Esophagus squamous epithelium (tissue), 5 donors: ENCODE results near the gene PRR19. TPM values are rescaled to one million over a fixed set of nuclear protein-coding genes. Genes with fewer than 3 reads are reported as not detected.

Source experiments
- DNase-seq: peaks from one replicate; lab custom pipeline; 2025; lab: John Stamatoyannopoulos, UW
- H3K27ac ChIP-seq, 4 donors: fragments of 200-600 bp; sonication (generic); one replicate each; pipeline ENCODE4 v1.5.1; 2016 to 2019; ENCODE audit warnings: mild to moderate bottlenecking in 1 of 4
- H3K27me3 ChIP-seq, 4 donors: fragments of 200-600 bp; sonication (generic); 1 replicate in 3 of 4; 2 replicates in 1 of 4; pipeline versions ENCODE4 v1.5.1 to v1.6.0; 2017 to 2021; ENCODE audit warnings: antibody characterized with exemption in 1 of 4
- H3K36me3 ChIP-seq, 3 donors: fragments of 200-600 bp; sonication (generic); one replicate each; pipeline ENCODE4 v1.5.1; 2016 to 2019
- H3K4me1 ChIP-seq, 3 donors: fragments of 200-600 bp; sonication (generic); one replicate each; pipeline ENCODE4 v1.5.1; 2017 to 2019
- H3K4me3 ChIP-seq, 4 donors: fragments of 200-600 bp; sonication (generic); 1 replicate in 3 of 4; 2 replicates in 1 of 4; pipeline ENCODE4 v1.5.1; 2016 to 2019; ENCODE audit warnings: mild to moderate bottlenecking in 2 of 4, moderate library complexity in 1 of 4
- H3K9me3 ChIP-seq, 3 donors: fragments of 200-600 bp; sonication (generic); one replicate each; pipeline ENCODE4 v1.5.1; 2016 to 2019
- POLR2A ChIP-seq, 4 donors: fragments of 450-650 bp; IDR thresholded peaks; one replicate each; pipeline ENCODE4 v1.6.1; 2017; ENCODE audit warnings: antibody characterized with exemption in 4 of 4, mild to moderate bottlenecking in 4 of 4, moderate library complexity in 3 of 4
- WGBS, 2 donors: methylation state at CpG; one replicate each; pipeline ENCODE4 v1.1.5; 2018; 5-methylcytosine and 5-hydroxymethylcytosine counted together
- intact Hi-C: fragments of 100-400 bp; cut with DNase I; formaldehyde crosslinking; loops from one replicate; pipeline ENCODE4 v1.15.0; 2022
- total RNA-seq, 4 donors: library from RNA; depleted of rRNA; stranded (reverse); fragments of >200 nt; gene quantifications; one replicate each; pipeline ENCODE4 v1.1.0, GENCODE V29; 2016
- TF ChIP-seq, protein P1 (sequence below), 6 experiments: fragments of 450-650 bp in 4 of 6; fragments of 200-600 bp in 2 of 6; sonication (generic) in 2 of 6; IDR thresholded peaks; one replicate each; pipeline ENCODE4 v1.5.1; 2016 to 2019; ENCODE audit warnings: antibody characterized with exemption in 6 of 6, mild to moderate bottlenecking in 4 of 6, moderate library complexity in 4 of 6
- donor health status: DM: yes; HTN: yes; CAD: no.

Gene PRR19
- total RNA-seq, 4 donors from 2014 or later = 0.75 to 1.0 (median 0.82) TPM

DNA sequence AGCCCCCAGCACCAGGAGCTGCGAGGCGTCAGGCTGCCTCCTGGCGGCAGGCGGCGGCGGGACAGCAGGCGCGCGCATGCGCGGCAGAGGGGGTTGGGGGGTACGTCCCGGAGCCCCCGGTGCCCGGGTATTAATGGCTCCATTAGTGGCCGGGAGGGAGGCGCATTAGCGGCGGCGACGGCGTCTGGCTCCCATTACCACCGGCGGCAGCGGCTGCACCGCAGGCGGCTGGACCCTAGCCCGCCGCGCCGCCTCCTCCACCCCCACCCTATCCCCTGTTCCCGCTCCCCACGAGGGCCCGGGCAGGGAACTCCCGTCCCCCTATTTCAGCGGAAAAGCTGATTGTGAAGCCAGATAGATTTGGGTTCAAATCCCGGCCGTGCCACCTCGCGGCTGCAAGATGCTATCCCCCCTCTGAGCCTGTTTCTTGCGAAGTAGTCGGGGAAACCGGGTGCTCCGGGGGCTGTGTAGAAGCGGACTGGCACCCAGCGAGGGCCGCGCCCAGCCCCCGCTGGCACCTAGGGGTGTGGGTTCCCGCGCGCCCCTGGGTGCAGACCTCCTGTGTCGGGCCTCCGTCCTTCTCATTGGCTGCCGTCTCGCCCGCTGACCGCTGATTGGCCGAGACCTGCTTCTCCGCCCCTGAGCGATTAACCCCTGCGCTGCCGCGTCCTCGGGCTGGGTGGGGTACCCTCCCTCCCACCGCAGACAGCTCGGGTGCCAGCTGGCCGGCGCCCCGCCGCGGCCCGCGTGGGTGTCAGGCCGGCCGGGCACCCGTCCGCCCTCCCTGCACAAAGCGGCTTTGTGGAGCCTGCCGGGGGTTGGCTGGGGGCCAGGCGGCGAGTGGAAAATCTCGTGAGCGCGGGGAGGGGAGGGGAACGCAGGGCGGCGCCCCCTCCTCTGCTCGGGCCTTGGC is 21.8 kb upstream of the PRR19 start:
- H3K4me1 ChIP-seq = peaks cover 75 to 92% (median 76%) of the 10 kb centered on the region in 3 donors
- intact Hi-C loops = no loop called here

DNA sequence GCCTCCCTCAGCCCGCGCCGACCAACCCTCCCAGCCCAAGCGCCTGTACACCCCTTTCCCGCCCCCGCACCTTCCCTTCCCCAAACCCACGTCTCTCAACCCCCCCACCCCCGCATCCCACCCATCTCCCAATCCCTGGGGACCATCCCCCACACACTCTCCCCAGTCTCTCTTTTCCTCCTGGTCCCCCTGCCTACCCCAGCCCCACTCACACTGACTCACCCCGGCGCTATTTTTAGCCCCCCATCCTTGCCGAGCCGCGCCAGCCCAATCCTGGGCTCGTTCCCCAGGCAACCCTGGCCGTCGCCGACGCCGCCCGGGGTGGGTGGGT is 21.2 kb upstream of the PRR19 start:
- peak overlapping the region; percentile 84 to 99 (median 96) for H3K27ac ChIP-seq
- peaks cover 77 to 92% (median 81%) of the 10 kb centered on the region in 3 donors for H3K4me1 ChIP-seq
- TF ChIP-seq, protein P1, sequence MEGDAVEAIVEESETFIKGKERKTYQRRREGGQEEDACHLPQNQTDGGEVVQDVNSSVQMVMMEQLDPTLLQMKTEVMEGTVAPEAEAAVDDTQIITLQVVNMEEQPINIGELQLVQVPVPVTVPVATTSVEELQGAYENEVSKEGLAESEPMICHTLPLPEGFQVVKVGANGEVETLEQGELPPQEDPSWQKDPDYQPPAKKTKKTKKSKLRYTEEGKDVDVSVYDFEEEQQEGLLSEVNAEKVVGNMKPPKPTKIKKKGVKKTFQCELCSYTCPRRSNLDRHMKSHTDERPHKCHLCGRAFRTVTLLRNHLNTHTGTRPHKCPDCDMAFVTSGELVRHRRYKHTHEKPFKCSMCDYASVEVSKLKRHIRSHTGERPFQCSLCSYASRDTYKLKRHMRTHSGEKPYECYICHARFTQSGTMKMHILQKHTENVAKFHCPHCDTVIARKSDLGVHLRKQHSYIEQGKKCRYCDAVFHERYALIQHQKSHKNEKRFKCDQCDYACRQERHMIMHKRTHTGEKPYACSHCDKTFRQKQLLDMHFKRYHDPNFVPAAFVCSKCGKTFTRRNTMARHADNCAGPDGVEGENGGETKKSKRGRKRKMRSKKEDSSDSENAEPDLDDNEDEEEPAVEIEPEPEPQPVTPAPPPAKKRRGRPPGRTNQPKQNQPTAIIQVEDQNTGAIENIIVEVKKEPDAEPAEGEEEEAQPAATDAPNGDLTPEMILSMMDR (IDR thresholded peaks at IDR 0.05) = no peak
- TF ChIP-seq POLR2A (IDR thresholded peaks at IDR 0.05) = no peak
- intact Hi-C loops = no loop called here
- WGBS, 2 donors = 0% methylated on average over 3 to 4 of the region's 20 CpGs
- H3K36me3 ChIP-seq = peaks cover 0 to 10% (median 0%) of the 10 kb centered on the region in 3 donors
- DNase-seq = no peak
- no peaks in the 10 kb centered on the region for H3K27me3 ChIP-seq
- H3K9me3 ChIP-seq = no peaks in the 10 kb centered on the region
- peak overlapping the region; percentile 34 to 96 (median 76) for H3K4me3 ChIP-seq

More for the DNA sequence above, 21.8 kb upstream of the PRR19 start:
- Histone ChIP-seq H3K4me3 (peak overlapping the region; percentile 34 to 96 (median 76)), H3K27ac (peak overlapping the region; percentile 84 to 99 (median 96)), H3K36me3 (peaks cover 0 to 17% (median 0%) of the 10 kb centered on the region in 3 donors), H3K9me3 (no peaks in the 10 kb centered on the region), H3K27me3 (no peaks in the 10 kb centered on the region)
- 0% methylated on average over 3 to 23 of the region's 89 CpGs for WGBS, 2 donors
- TF ChIP-seq, protein P1 (IDR thresholded peaks at IDR 0.05) = peak; percentile 87 to 96 (median 94)
- peak in 2 of 4 donors; percentile 8 to 36 for TF ChIP-seq POLR2A (IDR thresholded peaks at IDR 0.05)
- DNase-seq = no peak

DNA sequence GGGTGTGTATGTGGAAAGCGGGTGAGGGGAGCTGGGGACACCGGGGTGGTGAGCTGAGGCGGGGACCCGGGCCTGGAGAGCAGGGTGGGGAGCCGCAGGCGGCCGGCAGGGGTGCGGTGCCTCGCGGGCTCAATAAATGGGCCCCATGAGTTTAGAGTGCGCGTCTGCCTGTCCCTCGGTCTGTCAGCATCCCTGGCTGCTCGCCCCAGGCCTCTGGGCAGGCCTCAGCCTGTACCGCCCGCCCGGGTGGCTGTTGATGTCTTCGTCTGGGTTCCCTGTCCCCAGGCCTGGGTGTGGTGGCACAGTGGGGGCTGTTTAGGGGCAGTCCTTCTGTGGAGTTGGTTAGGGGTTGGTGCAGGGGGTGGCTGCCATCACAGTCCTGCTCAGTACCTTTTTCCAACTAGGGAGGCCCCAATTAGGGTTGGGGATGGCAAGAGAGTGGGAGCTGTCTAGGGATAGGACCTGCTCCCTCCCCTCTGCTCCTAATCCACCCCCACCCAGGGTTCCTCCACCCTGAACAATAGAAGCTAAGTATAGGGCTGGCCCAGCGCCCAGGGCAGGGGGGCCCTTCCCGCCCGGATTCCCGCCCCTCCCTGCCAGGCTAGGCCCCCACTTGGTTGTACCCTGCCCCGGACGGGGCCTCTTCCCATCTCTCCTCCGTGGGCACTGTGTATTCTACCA is 20.6 kb upstream of the PRR19 start:
- intact Hi-C loops = no loop called here
- peak overlapping the region; percentile 34 to 96 (median 76) for H3K4me3 ChIP-seq
- peaks cover 77 to 92% (median 82%) of the 10 kb centered on the region in 3 donors for H3K4me1 ChIP-seq

DNA sequence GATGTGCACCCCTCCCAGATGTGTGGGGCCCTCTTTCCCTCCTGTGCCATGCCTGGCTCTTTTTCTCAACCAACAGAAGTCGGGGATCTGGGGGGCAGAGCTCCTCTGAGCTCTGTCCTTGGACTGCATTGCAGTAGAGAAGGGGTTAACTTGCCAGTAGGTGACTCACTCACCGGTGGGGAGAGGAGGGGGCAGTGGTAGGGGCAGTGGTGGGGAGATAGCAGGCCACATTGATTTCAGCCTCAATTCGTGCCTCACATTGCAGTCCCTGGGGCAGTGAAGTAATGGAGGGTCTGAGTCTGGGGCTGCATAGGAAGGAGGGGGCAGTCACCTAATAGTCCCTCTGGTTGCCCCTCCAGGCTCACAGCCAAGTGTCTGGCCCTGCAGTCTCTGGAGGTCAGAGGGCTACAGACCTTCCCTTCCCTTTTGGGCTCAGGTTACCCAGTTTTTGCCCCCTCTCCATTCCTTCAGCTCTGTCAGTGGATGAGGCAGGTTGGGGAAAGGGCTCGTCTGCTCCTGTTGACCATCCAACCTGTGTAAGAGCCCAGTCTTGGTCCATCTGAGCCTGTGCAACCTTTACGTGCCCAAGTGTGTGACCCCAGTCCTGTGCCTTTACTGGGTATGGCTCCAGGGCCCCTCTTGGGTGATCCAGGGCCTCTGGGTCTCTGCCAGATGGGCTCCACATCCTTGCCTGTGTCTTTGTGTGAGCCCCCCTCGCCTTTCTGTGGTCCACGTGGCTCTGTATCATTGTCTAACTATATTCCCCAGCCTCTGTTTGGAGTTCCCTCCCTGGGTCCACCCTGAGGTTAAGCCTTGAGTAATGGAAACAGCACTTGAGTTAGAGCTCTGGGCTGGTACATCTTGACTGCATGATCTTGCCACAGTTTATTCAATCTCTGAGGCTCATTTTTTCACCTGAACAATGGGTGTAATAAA is 19.8 kb upstream of the PRR19 start:
- peaks cover 74 to 92% (median 79%) of the 10 kb centered on the region in 3 donors for H3K4me1 ChIP-seq
- peak overlapping the region in 3 of 4 donors; percentile 63 to 96 (median 88) for H3K4me3 ChIP-seq
- no peak for TF ChIP-seq POLR2A (IDR thresholded peaks at IDR 0.05)
- TF ChIP-seq, protein P1 (IDR thresholded peaks at IDR 0.05) = no peak
- no peaks in the 10 kb centered on the region for H3K9me3 ChIP-seq
- H3K27me3 ChIP-seq = no peaks in the 10 kb centered on the region
- 6 to 22% methylated on average over 2 to 6 of the region's 7 CpGs for WGBS, 2 donors
- peak overlapping the region; percentile 84 to 99 (median 96) for H3K27ac ChIP-seq
- intact Hi-C loops = no loop called here
- peaks cover 3 to 5% (median 3%) of the 10 kb centered on the region in 3 donors for H3K36me3 ChIP-seq
- DNase-seq = no peak

More for the DNA sequence above, 20.6 kb upstream of the PRR19 start:
- Histone ChIP-seq H3K36me3 (peaks cover 0 to 5% (median 0%) of the 10 kb centered on the region in 3 donors), H3K9me3 (no peaks in the 10 kb centered on the region), H3K27ac (peak overlapping the region; percentile 84 to 99 (median 96)), H3K27me3 (no peaks in the 10 kb centered on the region)
- no peak for DNase-seq
- TF ChIP-seq, protein P1 (IDR thresholded peaks at IDR 0.05) = peak in 3 of 6 experiments; percentile 10 to 14 (median 12)
- TF ChIP-seq POLR2A (IDR thresholded peaks at IDR 0.05) = no peak
- 0 to 6% methylated on average over 5 to 7 of the region's 25 CpGs for WGBS, 2 donors
